ENCODE measurements around the gene CAMK4. TPM values are rescaled to one million over a fixed set of nuclear protein-coding genes. Genes with fewer than 3 reads are reported as not detected.

The CAMK4 gene
- total and polyA plus RNA-seq, 4 donors = 0.27 to 1.4 (median 1.2) TPM

DNA sequence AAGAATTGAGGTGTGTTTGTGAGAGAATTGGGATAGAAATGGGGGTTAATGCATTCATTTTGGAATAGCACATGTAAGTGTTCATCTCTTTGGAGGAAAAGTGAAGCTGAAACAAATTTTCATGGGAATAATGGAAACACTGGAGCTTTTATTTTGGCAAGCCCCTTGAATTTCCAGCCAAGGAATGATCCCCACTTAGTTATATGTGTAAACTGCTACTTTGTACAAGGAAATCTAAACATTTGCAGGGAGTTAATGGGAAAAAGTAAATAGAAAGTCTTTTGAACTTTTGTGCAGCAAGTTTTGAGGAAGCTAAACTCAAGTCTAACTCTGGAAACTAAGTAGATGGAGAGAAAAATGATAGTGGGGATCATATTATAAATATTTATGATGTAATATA is 44.1 kb downstream of the CAMK4 start:
- H3K4me1 ChIP-seq (ENCODE audit: control insufficient read depth in 4 of 4, insufficient read depth in 4 of 4, low read length in 3 of 4) = no peaks in the 10 kb centered on the region
- no peak for DNase-seq (ENCODE audit: low spot score)
- no peak overlapping the region for H3K9ac ChIP-seq (ENCODE audit: low read depth in 1 of 2, low read length in 2 of 2)
- no peak for TF ChIP-seq HNF4A (conservative IDR thresholded peaks at IDR 0.05)
- TF ChIP-seq, protein P1, sequence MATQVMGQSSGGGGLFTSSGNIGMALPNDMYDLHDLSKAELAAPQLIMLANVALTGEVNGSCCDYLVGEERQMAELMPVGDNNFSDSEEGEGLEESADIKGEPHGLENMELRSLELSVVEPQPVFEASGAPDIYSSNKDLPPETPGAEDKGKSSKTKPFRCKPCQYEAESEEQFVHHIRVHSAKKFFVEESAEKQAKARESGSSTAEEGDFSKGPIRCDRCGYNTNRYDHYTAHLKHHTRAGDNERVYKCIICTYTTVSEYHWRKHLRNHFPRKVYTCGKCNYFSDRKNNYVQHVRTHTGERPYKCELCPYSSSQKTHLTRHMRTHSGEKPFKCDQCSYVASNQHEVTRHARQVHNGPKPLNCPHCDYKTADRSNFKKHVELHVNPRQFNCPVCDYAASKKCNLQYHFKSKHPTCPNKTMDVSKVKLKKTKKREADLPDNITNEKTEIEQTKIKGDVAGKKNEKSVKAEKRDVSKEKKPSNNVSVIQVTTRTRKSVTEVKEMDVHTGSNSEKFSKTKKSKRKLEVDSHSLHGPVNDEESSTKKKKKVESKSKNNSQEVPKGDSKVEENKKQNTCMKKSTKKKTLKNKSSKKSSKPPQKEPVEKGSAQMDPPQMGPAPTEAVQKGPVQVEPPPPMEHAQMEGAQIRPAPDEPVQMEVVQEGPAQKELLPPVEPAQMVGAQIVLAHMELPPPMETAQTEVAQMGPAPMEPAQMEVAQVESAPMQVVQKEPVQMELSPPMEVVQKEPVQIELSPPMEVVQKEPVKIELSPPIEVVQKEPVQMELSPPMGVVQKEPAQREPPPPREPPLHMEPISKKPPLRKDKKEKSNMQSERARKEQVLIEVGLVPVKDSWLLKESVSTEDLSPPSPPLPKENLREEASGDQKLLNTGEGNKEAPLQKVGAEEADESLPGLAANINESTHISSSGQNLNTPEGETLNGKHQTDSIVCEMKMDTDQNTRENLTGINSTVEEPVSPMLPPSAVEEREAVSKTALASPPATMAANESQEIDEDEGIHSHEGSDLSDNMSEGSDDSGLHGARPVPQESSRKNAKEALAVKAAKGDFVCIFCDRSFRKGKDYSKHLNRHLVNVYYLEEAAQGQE (IDR thresholded peaks at IDR 0.05) = peak; percentile 73
- TF ChIP-seq RXRA (IDR thresholded peaks at IDR 0.05) = no peak
- no peak for TF ChIP-seq GABPA (IDR thresholded peaks at IDR 0.05 in 1 of 2, conservative IDR thresholded peaks at IDR 0.05 in 1 of 2)
- no peak overlapping the region for H3K27ac ChIP-seq (ENCODE audit: low read depth in 1 of 2, low read length in 2 of 2)
- peaks cover 0 to 6% (median 0%) of the 10 kb centered on the region in 4 donors for H3K27me3 ChIP-seq (ENCODE audit: control insufficient read depth in 4 of 4, insufficient read depth in 4 of 4, low read length in 3 of 4)
- H3K36me3 ChIP-seq (ENCODE audit: control insufficient read depth in 4 of 4, insufficient read depth in 3 of 4, low read depth in 1 of 4, low read length in 3 of 4) = no peaks in the 10 kb centered on the region
- no peaks in the 10 kb centered on the region for H3K9me3 ChIP-seq (ENCODE audit: control insufficient read depth in 4 of 4, low read length in 3 of 4)
- H3K4me3 ChIP-seq (ENCODE audit: low read depth in 1 of 3, low read length in 3 of 3) = no peak overlapping the region

DNA sequence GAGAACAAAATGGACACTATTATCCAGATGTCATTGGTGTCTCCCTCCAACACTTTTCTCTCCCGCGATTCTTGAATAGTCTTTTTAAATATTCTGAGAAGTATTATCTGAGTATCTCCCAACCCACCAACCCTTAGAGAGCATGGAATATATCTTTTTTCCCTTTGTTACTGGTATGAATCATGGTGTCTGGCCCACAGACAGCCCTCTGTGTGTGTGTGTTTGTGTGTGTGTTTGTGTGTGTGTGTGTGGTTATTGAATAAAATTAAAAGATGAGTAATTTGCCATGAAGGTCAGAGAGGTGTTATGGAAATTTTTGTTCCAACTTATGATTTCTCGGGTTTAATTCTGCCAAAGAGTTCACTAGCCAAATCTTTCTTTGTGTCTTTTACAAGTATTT is 47.7 kb downstream of the CAMK4 start:
- Histone ChIP-seq H3K27me3 (ENCODE audit: control insufficient read depth in 4 of 4, insufficient read depth in 4 of 4, low read length in 3 of 4) (peaks cover 0 to 8% (median 0%) of the 10 kb centered on the region in 4 donors), H3K27ac (ENCODE audit: low read depth in 1 of 2, low read length in 2 of 2) (no peak overlapping the region), H3K36me3 (ENCODE audit: control insufficient read depth in 4 of 4, insufficient read depth in 3 of 4, low read depth in 1 of 4, low read length in 3 of 4) (no peaks in the 10 kb centered on the region), H3K4me3 (ENCODE audit: low read depth in 1 of 3, low read length in 3 of 3) (no peak overlapping the region), H3K9me3 (ENCODE audit: control insufficient read depth in 4 of 4, low read length in 3 of 4) (no peaks in the 10 kb centered on the region), H3K4me1 (ENCODE audit: control insufficient read depth in 4 of 4, insufficient read depth in 4 of 4, low read length in 3 of 4) (no peaks in the 10 kb centered on the region), H3K9ac (ENCODE audit: low read depth in 1 of 2, low read length in 2 of 2) (no peak overlapping the region)
- 84% methylated on average over 3 of the region's 3 CpGs for WGBS
- no peak for TF ChIP-seq JUND (IDR thresholded peaks at IDR 0.05)
- TF ChIP-seq HNF4G (IDR thresholded peaks at IDR 0.05) = no peak
- TF ChIP-seq, protein P2, sequence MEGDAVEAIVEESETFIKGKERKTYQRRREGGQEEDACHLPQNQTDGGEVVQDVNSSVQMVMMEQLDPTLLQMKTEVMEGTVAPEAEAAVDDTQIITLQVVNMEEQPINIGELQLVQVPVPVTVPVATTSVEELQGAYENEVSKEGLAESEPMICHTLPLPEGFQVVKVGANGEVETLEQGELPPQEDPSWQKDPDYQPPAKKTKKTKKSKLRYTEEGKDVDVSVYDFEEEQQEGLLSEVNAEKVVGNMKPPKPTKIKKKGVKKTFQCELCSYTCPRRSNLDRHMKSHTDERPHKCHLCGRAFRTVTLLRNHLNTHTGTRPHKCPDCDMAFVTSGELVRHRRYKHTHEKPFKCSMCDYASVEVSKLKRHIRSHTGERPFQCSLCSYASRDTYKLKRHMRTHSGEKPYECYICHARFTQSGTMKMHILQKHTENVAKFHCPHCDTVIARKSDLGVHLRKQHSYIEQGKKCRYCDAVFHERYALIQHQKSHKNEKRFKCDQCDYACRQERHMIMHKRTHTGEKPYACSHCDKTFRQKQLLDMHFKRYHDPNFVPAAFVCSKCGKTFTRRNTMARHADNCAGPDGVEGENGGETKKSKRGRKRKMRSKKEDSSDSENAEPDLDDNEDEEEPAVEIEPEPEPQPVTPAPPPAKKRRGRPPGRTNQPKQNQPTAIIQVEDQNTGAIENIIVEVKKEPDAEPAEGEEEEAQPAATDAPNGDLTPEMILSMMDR (IDR thresholded peaks at IDR 0.05; ENCODE audit: low read depth, low read length, missing input control) = no peak
- no peak for TF ChIP-seq HNF4A (conservative IDR thresholded peaks at IDR 0.05)
- no peak for TF ChIP-seq TAF1 (conservative IDR thresholded peaks at IDR 0.05)
- no peak for TF ChIP-seq NR2F2 (IDR thresholded peaks at IDR 0.05)
- TF ChIP-seq, protein P3, sequence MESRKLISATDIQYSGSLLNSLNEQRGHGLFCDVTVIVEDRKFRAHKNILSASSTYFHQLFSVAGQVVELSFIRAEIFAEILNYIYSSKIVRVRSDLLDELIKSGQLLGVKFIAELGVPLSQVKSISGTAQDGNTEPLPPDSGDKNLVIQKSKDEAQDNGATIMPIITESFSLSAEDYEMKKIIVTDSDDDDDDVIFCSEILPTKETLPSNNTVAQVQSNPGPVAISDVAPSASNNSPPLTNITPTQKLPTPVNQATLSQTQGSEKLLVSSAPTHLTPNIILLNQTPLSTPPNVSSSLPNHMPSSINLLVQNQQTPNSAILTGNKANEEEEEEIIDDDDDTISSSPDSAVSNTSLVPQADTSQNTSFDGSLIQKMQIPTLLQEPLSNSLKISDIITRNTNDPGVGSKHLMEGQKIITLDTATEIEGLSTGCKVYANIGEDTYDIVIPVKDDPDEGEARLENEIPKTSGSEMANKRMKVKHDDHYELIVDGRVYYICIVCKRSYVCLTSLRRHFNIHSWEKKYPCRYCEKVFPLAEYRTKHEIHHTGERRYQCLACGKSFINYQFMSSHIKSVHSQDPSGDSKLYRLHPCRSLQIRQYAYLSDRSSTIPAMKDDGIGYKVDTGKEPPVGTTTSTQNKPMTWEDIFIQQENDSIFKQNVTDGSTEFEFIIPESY (IDR thresholded peaks at IDR 0.05) = no peak
- no peak for TF ChIP-seq RXRA (IDR thresholded peaks at IDR 0.05)
- no peak for TF ChIP-seq FOXA1 (IDR thresholded peaks at IDR 0.05)
- TF ChIP-seq, protein P4, sequence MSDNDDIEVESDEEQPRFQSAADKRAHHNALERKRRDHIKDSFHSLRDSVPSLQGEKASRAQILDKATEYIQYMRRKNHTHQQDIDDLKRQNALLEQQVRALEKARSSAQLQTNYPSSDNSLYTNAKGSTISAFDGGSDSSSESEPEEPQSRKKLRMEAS (IDR thresholded peaks at IDR 0.05) = no peak
- TF ChIP-seq YY1 (IDR thresholded peaks at IDR 0.05) = no peak
- TF ChIP-seq, protein P1 (IDR thresholded peaks at IDR 0.05) = no peak
- no peak for TF ChIP-seq GABPA (IDR thresholded peaks at IDR 0.05 in 1 of 2, conservative IDR thresholded peaks at IDR 0.05 in 1 of 2)
- TF ChIP-seq SP1 (IDR thresholded peaks at IDR 0.05) = no peak
- TF ChIP-seq RAD21 (IDR thresholded peaks at IDR 0.05) = no peak
- no peak for TF ChIP-seq ATF3 (IDR thresholded peaks at IDR 0.05)
- TF ChIP-seq FOXA2 (IDR thresholded peaks at IDR 0.05) = no peak
- no peak for TF ChIP-seq EGR1 (IDR thresholded peaks at IDR 0.05; ENCODE audit: low read depth in 2 of 2)
- DNase-seq (ENCODE audit: low spot score) = no peak
